AG04449 (cell line): ENCODE data around the gene VPS8.

Experiments used
- CTCF ChIA-PET: fragments of 350-600 bp; formaldehyde crosslinking; extraction: SDS; loops from one replicate; lab custom pipeline; 2021; ENCODE audit warnings: antibody characterized with exemption; lab: Yijun Ruan, JAX
- POLR2A ChIA-PET: fragments of 400-600, 350-600 bp; formaldehyde crosslinking; extraction: SDS; loops from one replicate; lab custom pipeline; 2020; ENCODE audit warnings: antibody characterized with exemption, inconsistent platforms; lab: Yijun Ruan, JAX
- DNase-seq: peaks from one replicate; pipeline ENCODE4 v3.0.0-alpha.2; 2010; ENCODE audit warnings: low read depth, low spot score
- H3K4me3 ChIP-seq: 2 replicates; pipeline ENCODE4 v1.5.1; 2011; ENCODE audit warnings: low read depth, mild to moderate bottlenecking, control low read depth, low read length
- CTCF ChIP-seq: IDR thresholded peaks from one replicate; pipeline ENCODE4 v1.5.1; 2011; ENCODE audit warnings: mild to moderate bottlenecking, moderate library complexity, low read length, control low read depth, inconsistent platforms; ENCODE audit not compliant: insufficient read depth; ENCODE audit errors: missing control alignments

VPS8 gene

GRCh38 chr3:184872200-184872599 is 60.2 kb downstream of the VPS8 start:
- ChIA-PET POLR2A (no interaction called here), CTCF (interaction anchor here (1.2 to 1.7 kb wide), 6 partner anchors 13 to 407 kb away, joined by 3 to 9 read pairs (median 4); no protein-coding TSS in a partner anchor)
- no peak for DNase-seq

GRCh38 chr3:184873141-184873540 is 61.2 kb downstream of the VPS8 start:
- no peak for TF ChIP-seq CTCF
- ChIA-PET CTCF (interaction anchor here (0.6 to 2.2 kb wide), 4 partner anchors 303 to 398 kb away, joined by 3 to 14 read pairs (median 8); no protein-coding TSS in a partner anchor), POLR2A (no interaction called here)
- H3K4me3 ChIP-seq: no peak overlapping the region
- no peak for DNase-seq

More at GRCh38 chr3:184872200-184872599, 60.2 kb downstream of the VPS8 start:
- H3K4me3 ChIP-seq: no peak overlapping the region
- TF ChIP-seq CTCF: no peak

- TF ChIP-seq CTCF: peak; percentile 30
- no peak overlapping the region for H3K4me3 ChIP-seq
- DNase-seq: no peak
- CTCF ChIA-PET: interaction anchor here (0.6 to 3.8 kb wide), 32 partner anchors 9 to 414 kb away, joined by 3 to 28 read pairs (median 4); no protein-coding TSS in a partner anchor
- POLR2A ChIA-PET: no interaction called here
Measured at GRCh38 chr3:184874709-184875644, 63.0 kb downstream of the VPS8 start.

GRCh38 chr3:184880276-184881019 is 68.5 kb downstream of the VPS8 start:
- POLR2A ChIA-PET: no interaction called here
- no peak overlapping the region for H3K4me3 ChIP-seq
- no peak for TF ChIP-seq CTCF
- no peak for DNase-seq
- CTCF ChIA-PET: interaction anchor here (0.8 to 1.3 kb wide), 2 partner anchors 296 kb away, joined by 3 to 4 read pairs; no protein-coding TSS in a partner anchor

- H3K4me3 ChIP-seq: no peak overlapping the region
- no peak for DNase-seq
- CTCF ChIA-PET: interaction anchor here (1.2 to 2.3 kb wide), 4 partner anchors 9 to 396 kb away, joined by 3 to 12 read pairs (median 5); no protein-coding TSS in a partner anchor
- POLR2A ChIA-PET: no interaction called here
- no peak for TF ChIP-seq CTCF
Measured at GRCh38 chr3:184884359-184885017, 72.5 kb downstream of the VPS8 start.
